Stimulated activated CD4-positive, alpha-beta T cell treated with anti-CD3 and anti-CD28 coated beads, TNF-alpha, amount 100 ng/mL, for 24 hours (primary cell): ENCODE measurements around the gene FGF12.
A peak's percentile ranks its signal among the peaks of the same experiment; 100 is the strongest.
"Not testable (repeated sequence)": the region's sequence is repeated elsewhere in the genome, so short reads cannot be mapped to it uniquely, and the experiment has no call there.

ENCODE experiments used
- DNase-seq, 3 experiments: peaks; one replicate each; pipeline ENCODE4 v3.0.0-alpha.2; 2020; ENCODE audit warnings: low read depth in 3 of 3

FGF12 gene

DNA sequence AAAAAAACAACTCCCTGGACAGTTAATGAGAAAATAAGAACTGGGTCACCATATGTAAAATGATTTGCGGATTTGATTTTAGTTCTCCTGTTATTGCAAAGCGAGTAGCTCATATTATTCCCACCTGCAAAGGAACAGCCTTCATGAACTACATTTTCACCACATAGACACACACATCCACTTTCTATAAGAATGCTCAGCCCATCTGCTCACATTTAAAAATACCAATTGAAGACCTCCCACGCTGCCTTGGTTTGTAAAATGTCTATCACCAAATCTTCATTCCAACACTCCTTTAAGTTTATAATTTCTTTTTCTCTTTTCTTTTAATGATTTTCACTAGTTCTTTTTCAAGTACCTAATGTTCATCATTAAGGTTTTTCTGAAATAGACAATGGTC is 148.6 kb downstream of the FGF12 start:
- no peak for DNase-seq

- DNase-seq = no peak
Observed at GRCh38 chr3:192577811-192578210, 149.5 kb downstream of the FGF12 start.

- no peak for DNase-seq
Observed at GRCh38 chr3:192577271-192577670, 150.1 kb downstream of the FGF12 start.

- not testable (repeated sequence) for DNase-seq
Observed at GRCh38 chr3:192576704-192577103, 150.6 kb downstream of the FGF12 start.

DNA sequence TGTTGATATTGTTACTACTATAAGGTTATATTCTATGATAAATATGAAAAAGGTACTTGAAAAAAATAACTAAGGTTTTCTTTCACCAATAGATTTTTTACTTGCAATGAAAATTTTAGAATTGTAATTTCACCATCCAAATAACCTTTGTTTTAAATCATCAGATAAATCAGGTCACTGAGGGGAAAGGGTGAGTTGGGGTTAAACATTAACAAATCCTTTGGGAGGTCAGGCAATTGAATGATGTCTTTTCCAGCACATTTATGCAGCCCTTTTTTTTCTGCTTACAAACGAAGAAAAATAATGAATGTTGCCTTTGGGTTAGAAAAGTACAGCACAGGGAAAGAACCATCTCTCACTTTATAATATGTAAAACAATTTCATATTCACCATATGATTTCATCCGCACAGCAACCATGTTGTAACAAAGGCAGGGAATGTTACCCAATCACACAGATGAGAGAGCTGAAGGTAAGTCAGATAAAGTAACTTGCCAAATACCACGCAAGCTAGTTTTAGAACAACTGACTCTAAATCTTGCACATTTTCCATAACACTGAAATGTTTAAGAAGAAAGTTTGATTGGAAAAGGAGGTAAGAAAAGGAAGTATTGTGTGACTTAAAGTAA is 151.3 kb downstream of the FGF12 start:
- no peak for DNase-seq

DNA sequence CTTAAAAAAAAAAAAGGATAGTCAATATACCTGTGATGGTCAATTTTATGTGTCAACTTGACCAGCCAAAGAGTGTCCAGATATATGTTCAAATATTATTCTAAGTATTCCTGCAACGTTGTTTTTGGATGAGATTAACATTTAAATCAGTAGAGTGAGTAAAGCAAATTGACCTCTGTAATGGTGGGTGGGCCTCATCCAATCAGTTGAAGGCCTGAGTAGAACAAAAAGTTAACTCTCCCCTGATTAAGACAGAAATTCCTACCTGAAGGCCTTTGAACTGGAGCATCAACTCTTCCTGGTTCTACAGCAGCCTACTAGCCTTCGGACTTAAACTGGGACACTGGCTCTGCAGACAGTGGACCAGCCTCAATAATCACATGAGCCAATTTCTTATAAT is 154.1 kb downstream of the FGF12 start:
- no peak for DNase-seq

GRCh38 chr3:192570821-192571791 is 156.2 kb downstream of the FGF12 start:
- DNase-seq = peak in 1 of 3 experiments; percentile 1

DNA sequence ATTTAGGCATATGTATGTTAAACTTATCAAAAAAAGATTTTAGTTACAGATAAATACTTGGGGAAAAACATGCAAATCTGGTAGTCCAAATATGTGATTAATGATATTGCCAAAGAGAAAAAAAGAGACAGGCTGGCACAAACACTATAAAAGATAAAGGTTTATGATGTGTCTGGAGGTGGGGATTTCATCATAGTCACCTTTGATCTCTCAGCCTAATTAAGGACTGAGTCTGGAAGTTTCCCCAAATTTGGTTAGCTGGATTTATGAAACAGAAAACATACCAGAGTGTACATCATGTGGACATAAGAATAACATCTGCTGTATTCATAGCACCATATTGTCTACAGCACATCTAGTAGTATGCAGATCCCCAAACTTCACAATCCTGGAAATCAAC is 157.0 kb downstream of the FGF12 start:
- DNase-seq = no peak

GRCh38 chr3:192566706-192567290 is 160.5 kb downstream of the FGF12 start:
- DNase-seq = peak; percentile 16 to 58 (median 47)

GRCh38 chr3:192564611-192565010 is 162.7 kb downstream of the FGF12 start:
- DNase-seq = no peak

DNA sequence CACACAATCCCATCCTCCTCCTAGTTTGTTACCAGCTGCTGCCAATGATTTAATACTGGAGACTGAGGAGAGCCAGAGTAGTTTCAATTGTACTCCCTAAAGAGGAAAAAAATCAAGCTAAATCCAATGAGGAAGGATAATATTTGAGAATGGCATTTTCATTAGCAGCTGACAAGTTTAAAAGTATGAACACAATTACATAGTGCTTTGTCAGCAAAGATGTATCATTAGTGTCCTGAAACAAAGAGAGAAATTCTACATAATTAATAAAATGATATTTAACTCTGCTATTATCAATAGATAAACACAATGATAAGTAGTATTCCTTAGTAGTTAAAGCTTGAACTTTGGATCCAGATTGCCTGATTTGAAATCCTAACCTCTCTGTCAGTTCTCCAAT is 163.9 kb downstream of the FGF12 start:
- DNase-seq = no peak

DNA sequence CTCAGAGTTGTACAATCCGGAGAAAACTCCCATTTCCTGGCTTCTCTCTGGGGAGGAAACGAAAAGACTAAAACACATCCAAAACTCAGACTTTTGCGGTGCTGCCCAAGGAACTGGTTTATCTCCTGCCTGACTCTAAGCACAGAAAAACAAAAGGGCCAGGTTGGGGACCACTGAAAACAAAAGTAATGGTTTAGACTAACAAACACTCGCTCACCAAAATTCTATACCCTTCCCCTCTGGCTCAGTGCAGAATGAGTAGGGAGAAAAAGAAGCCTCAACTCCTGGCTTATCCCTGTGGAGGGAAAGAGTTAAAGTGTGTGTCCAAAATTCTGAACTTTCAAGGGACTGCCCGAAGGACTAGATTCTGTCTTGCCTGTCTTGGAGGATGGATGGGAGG is 173.6 kb downstream of the FGF12 start:
- no peak for DNase-seq

DNA sequence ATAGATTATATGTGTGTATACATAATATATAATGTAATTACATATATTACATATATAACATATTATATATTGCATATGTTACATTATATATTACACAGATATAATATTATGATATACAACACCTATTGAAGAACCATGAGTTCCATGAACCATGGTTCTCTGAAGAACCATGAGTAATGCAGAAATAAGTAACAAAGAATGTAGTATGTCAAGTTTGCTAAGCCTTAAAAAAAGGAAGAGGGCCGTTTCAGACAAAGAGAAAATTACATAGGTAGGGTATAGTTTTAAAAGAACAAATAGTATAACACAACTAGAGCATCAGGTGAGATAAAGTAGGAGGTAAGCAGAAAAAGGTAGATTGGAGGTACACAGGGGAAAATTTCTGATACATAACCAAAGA is 177.0 kb downstream of the FGF12 start:
- no peak for DNase-seq

- DNase-seq = no peak
Observed at GRCh38 chr3:192545333-192545732, 182.0 kb downstream of the FGF12 start.

DNA sequence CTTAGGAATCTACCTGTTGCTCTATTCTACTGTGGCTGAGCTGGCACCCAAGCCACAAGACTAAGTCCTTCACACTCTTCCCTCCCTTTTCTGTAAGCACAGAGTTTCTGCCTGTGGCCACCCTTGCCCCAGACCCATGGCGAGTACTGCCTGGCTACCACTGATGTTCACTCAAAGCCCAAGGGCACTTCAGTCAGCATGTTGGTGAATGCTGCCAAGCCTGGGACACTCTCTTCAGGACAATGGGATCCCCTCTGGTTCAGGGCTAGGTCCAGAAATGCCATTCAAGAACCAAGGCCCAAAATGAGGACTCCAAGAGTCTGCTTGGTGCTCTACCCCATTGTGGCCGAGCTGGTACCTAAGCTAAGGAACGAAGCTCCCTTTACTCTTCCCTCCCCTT is 184.2 kb downstream of the FGF12 start:
- no peak for DNase-seq

DNA sequence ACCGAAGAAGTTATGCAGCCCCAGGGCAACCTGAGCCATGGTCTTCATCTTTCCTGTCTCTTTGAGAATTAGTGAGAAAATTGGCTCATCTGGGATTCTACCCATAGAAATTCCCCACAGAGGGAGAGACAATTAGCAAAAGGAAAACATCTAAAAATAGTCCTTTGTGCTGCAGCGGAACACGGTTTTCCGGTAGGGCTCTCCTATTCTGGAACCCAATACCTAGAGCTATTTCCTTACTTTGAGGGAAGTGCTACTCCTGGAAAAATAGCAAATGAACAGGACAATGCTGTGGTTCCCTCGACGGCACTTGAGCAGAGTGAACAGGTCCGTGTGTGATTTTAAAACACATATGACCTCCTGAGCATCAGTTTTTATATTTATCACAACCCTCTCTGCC is 210.5 kb downstream of the FGF12 start:
- no peak for DNase-seq

DNA sequence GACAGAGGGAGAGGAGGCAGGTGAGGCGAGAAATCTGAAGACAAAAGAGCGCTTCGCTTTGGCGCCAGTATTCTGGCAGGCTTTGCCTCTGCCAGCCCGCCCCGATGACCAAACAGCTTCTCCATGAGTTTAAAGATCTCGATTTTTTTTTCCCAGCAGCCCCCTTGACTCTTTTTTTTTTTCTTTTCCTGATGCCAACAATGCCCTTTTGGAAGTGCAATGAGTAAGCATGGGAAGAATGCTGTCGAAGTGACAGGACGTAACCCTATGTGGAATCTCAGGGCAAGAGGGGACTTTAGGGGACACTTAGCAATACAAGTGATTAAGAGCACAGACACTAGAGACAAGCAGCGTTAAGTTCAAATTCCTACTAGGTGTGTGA is 211.7 kb downstream of the FGF12 start:
- DNase-seq = no peak

DNA sequence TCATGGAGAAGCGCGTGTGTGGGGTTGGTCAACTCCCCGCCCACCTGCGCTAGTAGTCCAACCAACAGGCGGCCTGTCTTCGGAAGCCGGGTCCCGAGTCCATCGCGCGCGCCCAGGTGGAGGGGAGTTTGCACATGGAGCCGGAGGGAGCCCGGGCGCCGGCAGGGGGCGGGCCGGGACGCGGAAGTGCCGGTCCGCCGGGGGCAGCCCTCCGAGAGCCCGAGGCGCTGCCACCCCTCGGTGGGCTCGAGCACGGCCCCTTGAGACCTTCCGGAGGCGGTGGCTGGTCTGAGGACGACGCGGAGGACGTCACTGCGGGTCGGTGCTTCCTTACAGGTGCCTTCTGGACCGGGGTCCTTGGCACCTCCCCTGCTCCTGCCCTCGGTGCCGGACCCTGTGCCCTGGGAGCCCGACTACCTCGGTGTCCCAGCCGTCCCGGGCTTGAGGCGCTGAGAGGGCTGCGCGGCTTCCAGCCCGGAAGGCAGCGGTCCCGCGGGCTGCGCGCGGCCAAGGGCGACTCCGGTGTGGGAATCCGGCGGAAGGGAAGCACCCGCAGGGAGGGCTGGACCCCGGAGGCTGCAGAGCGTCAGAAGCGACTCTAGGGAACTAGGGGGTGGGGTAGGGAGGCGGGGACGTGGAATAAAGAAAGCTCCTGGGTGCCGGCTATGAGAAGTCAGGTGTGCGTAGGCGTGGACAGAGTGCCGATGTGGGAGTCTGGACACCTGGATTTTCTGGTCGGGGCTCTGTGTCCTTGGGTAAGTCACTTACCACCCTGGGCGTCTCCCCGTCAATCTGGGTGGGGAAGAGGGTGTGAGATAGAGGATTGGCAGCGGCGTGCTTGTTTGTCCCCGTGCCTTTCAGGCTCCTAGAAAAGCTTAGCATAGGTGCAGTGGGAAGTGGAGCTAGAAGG is 212.3 kb downstream of the FGF12 start:
- DNase-seq = no peak

- DNase-seq = no peak
Observed at GRCh38 chr3:192514081-192514753, 213.1 kb downstream of the FGF12 start.

DNA sequence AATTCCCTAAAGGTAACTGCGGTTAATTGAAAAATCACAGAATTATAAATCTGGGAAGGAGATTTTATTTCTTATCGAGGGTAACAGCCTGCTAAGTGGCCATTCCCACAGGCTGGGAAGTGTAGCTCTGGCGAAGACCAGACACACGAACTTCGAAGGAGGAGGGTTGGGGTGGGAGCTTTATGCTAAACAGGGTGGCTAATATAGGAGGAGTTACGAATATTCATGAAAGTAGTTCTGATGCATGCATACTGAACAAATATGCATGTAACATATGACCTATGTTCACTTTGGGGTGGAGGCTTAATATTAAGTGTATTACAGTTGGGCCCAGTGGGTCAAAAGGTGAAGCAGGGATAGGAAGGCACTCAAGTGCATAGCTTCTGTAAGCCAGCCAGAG is 221.6 kb downstream of the FGF12 start:
- DNase-seq = no peak

- DNase-seq = no peak
Observed at GRCh38 chr3:192501401-192501800, 225.9 kb downstream of the FGF12 start.
